ENCODE measurements around the gene CD247.

CD247 gene

DNA sequence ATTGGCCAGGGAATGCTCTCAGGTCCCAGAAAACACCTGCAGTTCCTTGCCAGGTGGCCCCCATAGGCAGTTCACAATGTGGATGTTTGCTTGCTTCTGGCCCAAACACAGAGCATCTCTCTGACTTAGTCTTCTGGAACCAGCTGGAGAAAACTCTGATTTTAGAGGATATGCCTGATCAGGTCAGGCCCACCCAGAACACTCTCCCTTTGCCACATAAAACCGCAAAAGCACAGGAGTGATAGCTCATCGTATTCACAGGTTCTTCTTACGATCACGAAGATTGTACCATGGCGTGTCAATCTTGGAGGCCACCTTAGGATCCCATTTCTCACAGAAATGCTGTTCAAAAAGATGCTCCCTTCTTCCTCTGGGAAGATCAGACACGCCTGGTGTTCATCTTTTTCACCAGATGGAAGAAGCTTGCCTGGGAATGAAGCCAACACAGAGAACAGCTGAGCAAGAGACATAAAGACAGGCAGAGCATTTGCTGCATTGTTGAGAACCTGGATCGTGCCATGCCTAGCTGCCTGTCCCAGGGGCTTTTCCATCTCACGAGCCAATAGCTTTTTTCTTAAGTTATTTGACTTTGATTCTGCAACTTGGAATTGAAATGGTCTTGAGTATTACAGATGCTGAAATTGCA is 11.6 kb upstream of the CD247 start:
- no peak for TF ChIP-seq CTCF (conservative IDR thresholded peaks at IDR 0.05; ENCODE audit: low read length)
- TF ChIP-seq EZH2phosphoT487 (IDR thresholded peaks at IDR 0.05; ENCODE audit: borderline replicate concordance) = no peak
- Histone ChIP-seq H3K36me3 (ENCODE audit: insufficient read depth, low read length) (no peaks in the 10 kb centered on the region), H4K20me1 (ENCODE audit: insufficient read depth, low read length, poor library complexity, severe bottlenecking) (no peaks in the 10 kb centered on the region), H3K9ac (ENCODE audit: low read depth, low read length, poor library complexity, severe bottlenecking) (no peak overlapping the region), H3K4me1 (ENCODE audit: insufficient read depth, low read length, poor library complexity, severe bottlenecking) (no peaks in the 10 kb centered on the region), H3K9me2 (replicated peaks; ENCODE audit: low read depth, low read length) (no peaks in the 10 kb centered on the region), H3K79me2 (ENCODE audit: insufficient read depth, low read length) (no peaks in the 10 kb centered on the region), H3F3A (ENCODE audit: low read depth) (no peaks in the 10 kb centered on the region), H3K4me3 (ENCODE audit: low read length, poor library complexity, severe bottlenecking) (no peak overlapping the region), H3K27me3 (ENCODE audit: insufficient read depth, low read length, poor library complexity, severe bottlenecking) (no peaks in the 10 kb centered on the region), H2AFZ (ENCODE audit: low read length) (no peak overlapping the region), H3K4me2 (ENCODE audit: low read depth, low read length, poor library complexity, severe bottlenecking) (no peak overlapping the region), H3K9me3 (ENCODE audit: insufficient read depth, low read depth, low read length) (no peaks in the 10 kb centered on the region)

DNA sequence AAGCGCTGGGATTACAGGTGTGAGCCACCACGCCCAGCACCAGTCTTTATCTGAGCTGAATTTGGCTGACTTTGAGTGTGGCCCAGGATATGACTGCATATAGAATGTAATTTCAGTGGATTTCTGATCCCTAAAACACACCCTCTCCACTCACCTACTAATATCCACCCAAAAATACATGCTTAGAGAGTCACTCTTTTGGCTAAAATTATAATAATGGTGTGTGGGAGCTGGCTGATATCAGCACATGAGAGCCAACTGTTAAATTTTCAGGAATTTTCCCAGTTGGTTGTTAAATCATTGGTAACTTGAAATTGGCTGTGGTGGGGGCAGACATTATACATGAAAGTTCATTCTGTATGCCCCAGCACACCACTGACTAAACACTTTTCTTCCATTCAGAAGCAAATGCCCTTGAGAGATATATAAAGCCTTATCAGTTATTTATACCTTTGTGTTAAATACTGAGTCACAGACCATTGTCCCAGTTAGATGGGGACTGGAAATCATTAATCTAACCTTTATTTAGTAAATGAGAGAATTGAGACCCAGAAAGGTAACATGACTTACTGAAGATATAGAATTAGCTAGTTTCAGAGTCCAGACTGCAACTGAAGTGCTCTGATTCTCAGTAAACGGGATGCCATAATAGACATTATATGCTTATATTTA is 9.9 kb upstream of the CD247 start:
- Histone ChIP-seq H3K9ac (ENCODE audit: low read depth, low read length, poor library complexity, severe bottlenecking) (no peak overlapping the region), H2AFZ (ENCODE audit: low read length) (no peak overlapping the region), H3K4me2 (ENCODE audit: low read depth, low read length, poor library complexity, severe bottlenecking) (no peak overlapping the region), H3K27me3 (ENCODE audit: insufficient read depth, low read length, poor library complexity, severe bottlenecking) (no peaks in the 10 kb centered on the region), H3F3A (ENCODE audit: low read depth) (no peaks in the 10 kb centered on the region), H3K9me3 (ENCODE audit: insufficient read depth, low read depth, low read length) (no peaks in the 10 kb centered on the region), H3K4me3 (ENCODE audit: low read length, poor library complexity, severe bottlenecking) (no peak overlapping the region), H3K9me2 (replicated peaks; ENCODE audit: low read depth, low read length) (no peaks in the 10 kb centered on the region), H3K79me2 (ENCODE audit: insufficient read depth, low read length) (no peaks in the 10 kb centered on the region), H3K36me3 (ENCODE audit: insufficient read depth, low read length) (no peaks in the 10 kb centered on the region), H3K4me1 (ENCODE audit: insufficient read depth, low read length, poor library complexity, severe bottlenecking) (no peaks in the 10 kb centered on the region), H4K20me1 (ENCODE audit: insufficient read depth, low read length, poor library complexity, severe bottlenecking) (no peaks in the 10 kb centered on the region)
- no peak for TF ChIP-seq CTCF (conservative IDR thresholded peaks at IDR 0.05; ENCODE audit: low read length)
- no peak for TF ChIP-seq EZH2phosphoT487 (IDR thresholded peaks at IDR 0.05; ENCODE audit: borderline replicate concordance)

DNA sequence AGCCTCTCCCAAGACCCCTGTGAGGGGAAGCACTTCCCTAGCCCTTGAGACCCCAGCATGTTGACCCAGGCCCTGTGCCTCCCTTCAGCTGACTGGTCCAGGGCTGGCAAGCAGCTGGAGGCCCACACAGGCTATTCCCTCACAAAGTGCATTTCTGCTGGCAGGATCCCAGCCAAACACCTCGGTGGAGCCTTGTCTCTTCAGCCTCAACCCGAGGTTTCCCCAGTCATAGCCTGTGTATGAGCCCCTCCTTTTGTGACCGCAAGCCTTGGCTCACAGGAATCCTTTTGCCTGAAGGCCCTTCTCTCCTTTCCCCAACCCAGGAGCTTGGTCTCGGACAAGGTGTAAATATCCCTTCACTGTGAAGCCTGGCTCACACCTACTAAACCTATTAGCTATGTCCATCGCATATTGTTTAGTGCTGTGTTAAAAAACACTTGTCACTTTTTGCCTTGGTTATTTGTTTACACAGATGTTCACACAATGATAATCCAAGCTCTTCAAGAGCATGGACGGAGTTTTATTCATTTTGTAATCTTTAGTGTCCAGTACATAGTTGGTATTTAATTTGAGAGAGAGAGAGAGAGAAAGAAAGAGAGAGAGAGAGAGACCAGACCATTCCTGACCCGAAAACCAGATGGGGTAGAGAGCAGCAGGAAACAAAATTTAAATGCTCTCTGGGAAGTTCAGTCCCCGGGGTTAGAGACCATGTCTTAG is 8.5 kb upstream of the CD247 start:
- Histone ChIP-seq H2AFZ (ENCODE audit: low read length) (no peak overlapping the region), H3K36me3 (ENCODE audit: insufficient read depth, low read length) (no peaks in the 10 kb centered on the region), H3K9me2 (replicated peaks; ENCODE audit: low read depth, low read length) (no peaks in the 10 kb centered on the region), H3K27me3 (ENCODE audit: insufficient read depth, low read length, poor library complexity, severe bottlenecking) (no peaks in the 10 kb centered on the region), H3K79me2 (ENCODE audit: insufficient read depth, low read length) (no peaks in the 10 kb centered on the region), H3K4me1 (ENCODE audit: insufficient read depth, low read length, poor library complexity, severe bottlenecking) (no peaks in the 10 kb centered on the region), H3K9ac (ENCODE audit: low read depth, low read length, poor library complexity, severe bottlenecking) (no peak overlapping the region), H3K4me3 (ENCODE audit: low read length, poor library complexity, severe bottlenecking) (no peak overlapping the region), H3K9me3 (ENCODE audit: insufficient read depth, low read depth, low read length) (no peaks in the 10 kb centered on the region), H4K20me1 (ENCODE audit: insufficient read depth, low read length, poor library complexity, severe bottlenecking) (no peaks in the 10 kb centered on the region), H3K4me2 (ENCODE audit: low read depth, low read length, poor library complexity, severe bottlenecking) (no peak overlapping the region), H3F3A (ENCODE audit: low read depth) (no peaks in the 10 kb centered on the region)
- TF ChIP-seq CTCF (conservative IDR thresholded peaks at IDR 0.05; ENCODE audit: low read length) (no peak), EZH2phosphoT487 (IDR thresholded peaks at IDR 0.05; ENCODE audit: borderline replicate concordance) (no peak)
